Measurements from ENCODE around the gene SH3PXD2A. TPM values are rescaled to one million over a fixed set of nuclear protein-coding genes. Genes with fewer than 3 reads are reported as not detected.
"Not testable (repeated sequence)": the region's sequence is repeated elsewhere in the genome, so short reads cannot be mapped to it uniquely, and the experiment has no call there.

Gene SH3PXD2A
- total RNA-seq, 1 experiment from 2014 or later: 3.1 TPM

GRCh38 chr10:103822107-103822716 is 33.2 kb downstream of the SH3PXD2A start:
- in situ Hi-C loops (cut with HindIII; ENCODE audit: low pct_unique_long_range_greater_than_20kb, low sequenced_read_pairs): no loop called here
- no peak for DNase-seq (ENCODE audit: low read depth)

DNA sequence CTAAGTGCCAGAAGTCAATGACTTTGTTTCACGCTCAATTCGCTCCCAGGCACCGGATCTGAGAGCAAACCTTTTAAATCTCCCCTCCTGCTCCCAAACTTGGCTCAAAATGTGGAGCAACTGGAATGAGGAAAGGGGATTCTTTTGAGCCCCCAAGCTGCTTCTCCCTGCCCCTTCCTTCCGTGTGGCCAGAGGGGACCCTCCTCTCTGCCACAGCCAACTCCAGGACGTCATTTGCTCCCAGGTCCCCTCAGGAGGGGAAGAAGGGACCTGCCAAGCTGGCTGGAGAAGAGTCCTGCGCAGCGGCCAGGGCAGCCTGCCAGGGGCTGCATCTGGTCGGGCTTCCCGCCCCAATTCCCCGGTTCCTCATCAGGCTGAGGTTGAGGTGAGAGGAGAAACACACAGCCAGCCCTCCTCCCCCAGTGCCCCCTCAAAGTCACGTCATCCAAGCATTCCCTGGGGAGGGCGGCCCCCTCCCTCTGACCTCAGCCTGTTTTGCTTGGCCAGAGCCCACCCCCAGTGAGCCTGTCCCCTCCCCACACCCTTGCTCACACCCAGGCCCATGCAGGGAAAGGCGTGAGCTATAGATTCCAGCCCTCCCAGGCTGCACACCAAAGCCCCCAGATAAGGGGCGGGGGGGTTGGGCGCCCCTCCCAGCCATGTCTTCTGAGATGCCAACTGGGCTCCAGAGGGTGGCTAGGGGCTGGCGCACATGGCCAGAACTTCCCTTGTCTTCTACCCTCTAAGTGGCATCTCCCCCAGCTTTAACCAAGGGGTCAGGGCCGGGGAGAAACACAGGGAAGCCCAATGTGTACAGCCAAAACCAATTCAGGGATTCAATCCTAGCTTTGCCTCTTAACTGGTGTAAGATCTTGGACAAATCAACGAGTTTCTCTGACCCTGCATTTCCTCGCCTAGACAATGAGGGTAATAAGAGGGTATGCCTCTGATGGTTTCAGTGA is 35.0 kb downstream of the SH3PXD2A start:
- in situ Hi-C loops (cut with HindIII; ENCODE audit: low pct_unique_long_range_greater_than_20kb, low sequenced_read_pairs): no loop called here
- DNase-seq (ENCODE audit: low read depth): no peak

- no peak for DNase-seq (ENCODE audit: low read depth)
- in situ Hi-C loops (cut with HindIII; ENCODE audit: low pct_unique_long_range_greater_than_20kb, low sequenced_read_pairs): no loop called here
Measured at GRCh38 chr10:103819493-103819892, 35.9 kb downstream of the SH3PXD2A start.

DNA sequence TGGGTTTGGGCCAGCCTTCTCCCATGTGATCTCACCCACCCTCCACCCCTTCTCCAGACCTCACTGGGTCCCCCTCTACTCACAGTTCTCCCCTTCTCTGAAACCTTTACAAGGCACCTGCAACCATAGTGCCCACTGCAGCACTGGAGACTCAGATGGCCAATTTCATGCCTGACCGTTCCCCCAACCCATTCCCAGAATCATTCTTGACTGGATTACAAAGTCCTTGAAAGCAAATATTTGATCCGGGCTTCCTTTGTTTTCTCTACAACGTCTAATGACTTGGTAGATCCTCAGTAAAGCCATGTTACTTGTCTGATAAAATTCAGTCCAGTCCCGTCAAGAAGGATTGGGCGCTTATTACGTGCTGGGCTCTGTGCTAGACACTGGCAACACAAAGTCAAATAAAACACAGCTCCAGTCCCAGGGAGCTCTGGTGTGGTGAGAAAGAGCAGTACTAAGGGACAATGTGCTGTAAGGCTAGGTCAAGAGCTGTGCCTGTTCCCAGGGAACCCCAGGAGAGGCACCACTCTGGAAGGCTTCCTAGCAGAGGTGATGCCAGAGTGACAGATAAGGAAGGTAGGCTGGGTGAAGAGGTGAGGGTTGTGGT is 36.5 kb downstream of the SH3PXD2A start:
- in situ Hi-C loops (cut with HindIII; ENCODE audit: low pct_unique_long_range_greater_than_20kb, low sequenced_read_pairs): no loop called here
- DNase-seq (ENCODE audit: low read depth): no peak

GRCh38 chr10:103818105-103818504 is 37.3 kb downstream of the SH3PXD2A start:
- in situ Hi-C loops (cut with HindIII; ENCODE audit: low pct_unique_long_range_greater_than_20kb, low sequenced_read_pairs): no loop called here
- DNase-seq (ENCODE audit: low read depth): no peak

- DNase-seq (ENCODE audit: low read depth): peak; percentile 30
- in situ Hi-C loops (cut with HindIII; ENCODE audit: low pct_unique_long_range_greater_than_20kb, low sequenced_read_pairs): no loop called here
Measured at GRCh38 chr10:103816431-103816830, 38.9 kb downstream of the SH3PXD2A start.

DNA sequence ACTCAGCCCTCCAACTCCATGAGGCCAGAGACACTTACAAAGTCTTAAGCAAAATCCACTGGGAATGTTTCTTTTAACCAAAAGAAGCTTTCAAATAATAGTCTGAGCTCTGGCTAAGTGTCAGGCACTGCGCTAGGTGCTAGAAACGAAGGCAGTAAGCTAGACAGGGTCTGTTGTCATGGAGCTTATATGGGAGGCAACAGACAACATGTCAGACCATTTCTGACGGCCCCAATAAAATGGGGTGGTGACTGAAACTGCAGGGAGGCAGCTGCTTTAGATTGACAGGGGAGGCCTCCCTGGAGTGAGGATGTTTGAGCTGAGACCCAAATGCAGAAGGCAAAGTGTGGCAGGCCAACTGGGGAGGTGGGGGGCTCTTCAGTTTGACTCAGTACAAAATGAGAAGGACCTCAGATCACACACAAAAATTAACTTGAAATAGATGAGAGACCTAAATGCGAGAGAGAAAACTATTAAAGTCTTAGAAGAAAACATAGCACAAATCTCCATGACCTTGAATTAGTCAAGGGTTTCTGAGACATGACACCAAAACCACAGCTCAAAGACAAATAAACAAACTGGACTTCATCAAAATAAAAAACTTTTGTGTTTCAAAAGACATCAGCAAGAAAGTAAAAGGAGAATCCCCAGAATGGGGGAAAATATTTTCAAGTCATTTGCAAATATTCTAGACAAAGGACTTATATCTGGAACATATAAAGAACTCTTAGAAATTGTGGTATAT is 40.6 kb downstream of the SH3PXD2A start:
- in situ Hi-C loops (cut with HindIII; ENCODE audit: low pct_unique_long_range_greater_than_20kb, low sequenced_read_pairs): no loop called here
- DNase-seq (ENCODE audit: low read depth): no peak

GRCh38 chr10:103814105-103814504 is 41.3 kb downstream of the SH3PXD2A start:
- DNase-seq (ENCODE audit: low read depth): no peak
- in situ Hi-C loops (cut with HindIII; ENCODE audit: low pct_unique_long_range_greater_than_20kb, low sequenced_read_pairs): no loop called here

- DNase-seq (ENCODE audit: low read depth); in situ Hi-C loops (cut with HindIII; ENCODE audit: low pct_unique_long_range_greater_than_20kb, low sequenced_read_pairs): not testable (repeated sequence)
Measured at GRCh38 chr10:103813312-103813711, 42.1 kb downstream of the SH3PXD2A start.

DNA sequence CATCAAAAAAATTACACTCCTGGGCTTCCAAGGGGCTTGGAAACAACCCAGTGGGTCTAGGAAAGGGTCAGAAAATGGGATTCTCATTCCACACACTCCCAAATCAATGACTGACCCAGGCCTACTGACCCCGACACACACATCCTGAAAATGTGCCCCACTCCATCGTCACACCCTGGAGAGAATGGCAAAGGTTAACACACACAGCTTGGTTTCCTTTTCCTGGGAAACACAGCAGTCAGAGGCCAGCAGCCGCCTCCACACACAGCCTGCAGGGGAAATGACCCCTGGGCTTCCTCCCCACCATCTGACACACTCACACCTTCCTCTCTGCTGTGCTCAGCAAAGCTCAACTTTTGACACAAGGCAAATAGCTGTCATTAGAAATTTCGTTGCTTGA is 42.9 kb downstream of the SH3PXD2A start:
- in situ Hi-C loops (cut with HindIII; ENCODE audit: low pct_unique_long_range_greater_than_20kb, low sequenced_read_pairs): no loop called here
- DNase-seq (ENCODE audit: low read depth): no peak

- in situ Hi-C loops (cut with HindIII; ENCODE audit: low pct_unique_long_range_greater_than_20kb, low sequenced_read_pairs): no loop called here
- DNase-seq (ENCODE audit: low read depth): no peak
Measured at GRCh38 chr10:103812004-103812403, 43.4 kb downstream of the SH3PXD2A start.

- in situ Hi-C loops (cut with HindIII; ENCODE audit: low pct_unique_long_range_greater_than_20kb, low sequenced_read_pairs): no loop called here
- no peak for DNase-seq (ENCODE audit: low read depth)
Measured at GRCh38 chr10:103811463-103811862, 43.9 kb downstream of the SH3PXD2A start.

DNA sequence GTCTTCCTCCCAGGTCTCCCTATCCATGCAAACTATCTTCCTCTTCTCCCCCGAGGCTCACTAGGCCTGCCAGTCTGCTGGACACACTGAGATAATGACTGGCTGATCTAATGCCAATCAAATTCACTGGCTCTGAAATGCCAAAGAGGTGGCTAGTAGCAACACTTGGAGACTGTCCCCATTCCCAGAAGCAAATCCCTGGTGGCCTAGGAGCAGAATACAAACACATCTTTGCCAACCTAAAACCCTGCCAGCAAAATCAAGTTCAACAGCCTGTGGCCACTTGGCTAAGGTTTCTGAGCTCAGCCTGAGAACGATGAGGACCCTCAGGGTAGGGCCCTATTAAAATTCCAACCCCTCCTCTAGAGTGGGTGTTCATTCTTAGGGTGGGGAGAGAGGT is 46.6 kb downstream of the SH3PXD2A start:
- in situ Hi-C loops (cut with HindIII; ENCODE audit: low pct_unique_long_range_greater_than_20kb, low sequenced_read_pairs): no loop called here
- no peak for DNase-seq (ENCODE audit: low read depth)

GRCh38 chr10:103807996-103808395 is 47.4 kb downstream of the SH3PXD2A start:
- in situ Hi-C loops (cut with HindIII; ENCODE audit: low pct_unique_long_range_greater_than_20kb, low sequenced_read_pairs): no loop called here

DNA sequence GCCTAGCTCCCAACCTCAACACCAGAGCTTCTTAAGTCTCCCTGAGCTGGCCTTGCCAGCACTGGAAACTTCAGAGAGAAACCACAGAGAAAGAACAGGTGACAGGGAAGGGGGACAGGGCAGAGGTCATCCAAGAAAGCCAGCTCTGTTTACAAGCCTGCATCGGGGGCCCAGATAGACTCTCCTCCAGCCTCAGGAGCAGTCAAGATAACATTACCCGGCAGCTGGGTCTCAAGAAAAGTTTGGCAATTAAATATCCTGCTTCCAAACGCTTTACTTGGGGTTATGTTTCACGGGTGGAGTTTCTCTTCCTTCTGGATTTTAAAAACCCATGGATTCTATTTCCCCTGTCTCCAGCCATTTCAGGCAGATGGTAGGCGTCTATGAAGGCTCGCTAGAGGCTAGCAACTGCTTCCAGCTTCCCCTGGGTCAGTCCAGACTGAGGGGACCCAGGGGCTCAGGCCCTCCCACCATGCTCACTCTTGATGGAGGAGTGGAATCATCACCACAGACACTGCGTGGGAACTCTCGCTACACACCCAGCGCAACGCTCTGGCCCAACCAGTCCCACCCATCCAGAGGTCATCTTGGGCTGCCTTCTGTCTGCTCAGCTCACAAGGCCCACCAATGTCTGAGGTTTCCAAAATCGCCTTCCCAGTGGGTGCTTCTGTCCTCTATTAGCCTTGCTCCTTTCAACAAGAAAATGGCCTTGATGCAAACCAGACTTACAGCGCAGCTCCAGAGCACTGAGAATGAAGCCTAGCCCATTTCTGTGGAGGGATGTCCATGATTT is 48.8 kb downstream of the SH3PXD2A start:
- in situ Hi-C loops (cut with HindIII; ENCODE audit: low pct_unique_long_range_greater_than_20kb, low sequenced_read_pairs): no loop called here
- DNase-seq (ENCODE audit: low read depth): no peak

More at GRCh38 chr10:103807996-103808395, 47.4 kb downstream of the SH3PXD2A start:
- no peak for DNase-seq (ENCODE audit: low read depth)

- in situ Hi-C loops (cut with HindIII; ENCODE audit: low pct_unique_long_range_greater_than_20kb, low sequenced_read_pairs): no loop called here
- DNase-seq (ENCODE audit: low read depth): no peak
Measured at GRCh38 chr10:103805781-103806180, 49.6 kb downstream of the SH3PXD2A start.

- no peak for DNase-seq (ENCODE audit: low read depth)
- in situ Hi-C loops (cut with HindIII; ENCODE audit: low pct_unique_long_range_greater_than_20kb, low sequenced_read_pairs): no loop called here
Measured at GRCh38 chr10:103804871-103805270, 50.5 kb downstream of the SH3PXD2A start.

DNA sequence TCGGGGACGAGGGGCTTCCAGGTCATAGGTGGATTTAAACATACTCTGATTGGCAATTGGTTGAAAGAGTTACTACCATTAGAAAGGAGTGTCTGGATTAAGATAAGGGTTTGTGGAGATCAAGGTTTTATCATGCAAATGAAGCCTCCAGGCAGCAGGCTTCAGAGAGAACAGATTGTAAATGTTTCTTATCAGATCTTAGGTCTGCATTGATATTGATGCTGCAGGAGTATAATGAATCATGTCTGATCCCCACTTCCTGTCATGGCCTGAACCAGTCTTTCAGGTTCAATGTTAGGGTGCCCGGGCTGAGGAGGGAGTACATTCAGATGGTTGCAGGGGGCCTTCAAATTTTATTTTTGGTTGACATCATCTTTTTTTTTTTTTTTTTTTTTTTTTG is 51.4 kb downstream of the SH3PXD2A start:
- in situ Hi-C loops (cut with HindIII; ENCODE audit: low pct_unique_long_range_greater_than_20kb, low sequenced_read_pairs): no loop called here
- no peak for DNase-seq (ENCODE audit: low read depth)

All from Caki2 (cell line).